ENCODE data around the gene ATP11B. TPM values are rescaled to one million over a fixed set of nuclear protein-coding genes. Genes with fewer than 3 reads are reported as not detected.
A peak's percentile ranks its signal among the peaks of the same experiment; 100 is the strongest.

Gene ATP11B
- total RNA-seq, 2 experiments from 2014 or later = 128 to 131 TPM

DNA sequence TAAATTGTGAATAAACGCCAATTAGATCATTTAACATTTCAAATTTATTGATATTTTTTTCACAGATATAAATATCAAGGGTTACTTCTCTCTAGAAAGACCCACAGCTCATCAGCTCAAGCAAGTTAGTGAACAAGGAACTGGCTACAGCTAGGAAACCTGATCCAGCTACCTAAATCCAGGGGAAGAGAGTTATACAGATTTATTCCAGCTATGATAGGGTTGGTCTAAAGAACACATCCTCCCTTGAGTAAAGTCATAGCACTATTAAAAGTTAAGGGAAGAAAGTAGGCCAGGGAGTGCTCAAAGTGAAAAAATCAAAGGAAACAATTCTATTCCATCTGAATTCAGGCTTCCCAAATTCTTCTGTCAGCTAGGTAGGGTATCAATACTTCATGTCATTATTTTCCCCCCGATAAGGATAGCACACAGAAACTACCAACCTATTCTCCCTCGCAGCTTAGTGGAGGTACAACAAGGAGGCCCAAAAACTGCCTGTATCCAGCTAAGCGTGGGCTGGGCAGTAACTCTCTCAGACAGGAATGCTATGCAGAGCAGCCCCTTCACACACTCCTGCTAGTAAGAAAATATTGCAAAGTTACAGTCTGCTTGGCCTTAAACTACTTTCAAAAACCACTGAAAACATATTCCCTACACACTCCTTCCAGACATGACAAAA, 143.1 kb downstream of the ATP11B start:
- CTCF ChIA-PET = interaction anchor here (1.4 to 2.0 kb wide), 2 partner anchors 25 to 222 kb away, joined by 4 to 5 read pairs; no protein-coding TSS in a partner anchor
- peaks cover 3% of the 10 kb centered on the region for H3K9me3 Mint-ChIP-seq
- POLR2A ChIA-PET = interaction anchor here (0.8 kb wide), 1 partner anchor 45 kb away, joined by 3 read pairs; no protein-coding TSS in a partner anchor
- peaks cover 10% of the 10 kb centered on the region for H3K36me3 Mint-ChIP-seq (ENCODE audit: low read depth)
- H3K27me3 Mint-ChIP-seq = no peaks in the 10 kb centered on the region
- no peak overlapping the region for H3K4me3 Mint-ChIP-seq
- H3K4me1 Mint-ChIP-seq = peaks cover 19% of the 10 kb centered on the region
- DNase-seq = no peak
- H3K27ac Mint-ChIP-seq = no peak overlapping the region

DNA sequence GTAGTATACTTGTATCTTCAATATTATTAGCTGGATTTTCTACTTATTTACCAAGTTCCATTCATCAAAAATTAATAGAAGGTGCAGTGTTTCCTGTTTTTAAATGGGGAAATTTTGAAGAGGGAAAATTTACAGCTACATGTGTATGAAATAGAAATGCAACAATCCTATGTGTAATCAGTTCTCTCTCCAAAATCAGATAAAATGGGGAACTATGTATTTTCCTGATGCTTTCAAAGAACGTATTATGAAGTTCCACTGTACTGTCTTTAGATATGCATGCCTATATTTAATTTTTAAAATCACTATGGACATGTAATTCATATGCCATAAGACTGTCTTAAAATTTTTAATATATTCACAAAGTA, 143.6 kb downstream of the ATP11B start:
- peaks cover 3% of the 10 kb centered on the region for H3K9me3 Mint-ChIP-seq
- no peak for DNase-seq
- POLR2A ChIA-PET = interaction anchor here (0.8 kb wide), 1 partner anchor 44 kb away, joined by 3 read pairs; no protein-coding TSS in a partner anchor
- H3K36me3 Mint-ChIP-seq (ENCODE audit: low read depth) = peaks cover 5% of the 10 kb centered on the region
- no peaks in the 10 kb centered on the region for H3K27me3 Mint-ChIP-seq
- no peak overlapping the region for H3K4me3 Mint-ChIP-seq
- no peak overlapping the region for H3K27ac Mint-ChIP-seq
- peaks cover 19% of the 10 kb centered on the region for H3K4me1 Mint-ChIP-seq
- CTCF ChIA-PET = interaction anchor here (1.4 to 2.0 kb wide), 2 partner anchors 26 to 223 kb away, joined by 4 to 5 read pairs; no protein-coding TSS in a partner anchor

DNA sequence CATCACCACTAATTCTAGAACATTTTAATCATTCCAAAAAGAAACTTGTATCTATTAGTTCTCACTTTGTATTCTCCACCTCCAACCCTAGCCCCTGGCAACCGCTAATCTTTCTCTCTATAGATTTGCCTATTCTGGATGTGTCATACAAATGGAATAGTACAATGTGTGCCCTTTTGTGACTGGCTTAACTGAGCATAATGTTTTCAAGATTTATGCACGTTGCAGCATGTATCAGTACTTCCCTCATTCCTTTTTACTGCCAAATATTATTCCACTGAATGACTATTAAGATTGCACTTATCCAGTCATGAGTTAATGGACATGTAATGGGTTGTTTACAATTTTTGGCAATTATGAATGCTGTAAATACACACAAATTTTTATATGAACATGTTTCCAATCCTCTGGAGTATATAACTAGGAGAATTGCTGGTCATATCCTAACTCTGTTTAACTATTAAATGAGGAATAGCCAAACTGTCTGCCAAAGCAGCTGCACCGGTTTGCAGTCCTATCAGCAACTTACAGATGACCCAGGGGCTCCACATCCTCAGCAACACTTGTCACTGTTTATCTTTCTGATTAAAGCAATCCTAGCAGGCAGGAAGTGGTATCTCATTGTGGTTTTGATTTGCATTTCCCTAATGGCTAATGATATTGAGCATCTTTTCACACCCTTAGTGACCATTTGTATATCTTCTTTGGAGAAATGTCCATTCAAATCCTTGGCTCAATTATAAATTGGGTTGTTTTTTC, 144.2 kb downstream of the ATP11B start:
- Mint-ChIP-seq H3K9me3 (no peaks in the 10 kb centered on the region), H3K4me1 (peaks cover 19% of the 10 kb centered on the region), H3K4me3 (no peak overlapping the region), H3K27me3 (no peaks in the 10 kb centered on the region), H3K36me3 (ENCODE audit: low read depth) (no peaks in the 10 kb centered on the region), H3K27ac (no peak overlapping the region)
- CTCF ChIA-PET = no interaction called here
- DNase-seq = no peak
- POLR2A ChIA-PET = no interaction called here

DNA sequence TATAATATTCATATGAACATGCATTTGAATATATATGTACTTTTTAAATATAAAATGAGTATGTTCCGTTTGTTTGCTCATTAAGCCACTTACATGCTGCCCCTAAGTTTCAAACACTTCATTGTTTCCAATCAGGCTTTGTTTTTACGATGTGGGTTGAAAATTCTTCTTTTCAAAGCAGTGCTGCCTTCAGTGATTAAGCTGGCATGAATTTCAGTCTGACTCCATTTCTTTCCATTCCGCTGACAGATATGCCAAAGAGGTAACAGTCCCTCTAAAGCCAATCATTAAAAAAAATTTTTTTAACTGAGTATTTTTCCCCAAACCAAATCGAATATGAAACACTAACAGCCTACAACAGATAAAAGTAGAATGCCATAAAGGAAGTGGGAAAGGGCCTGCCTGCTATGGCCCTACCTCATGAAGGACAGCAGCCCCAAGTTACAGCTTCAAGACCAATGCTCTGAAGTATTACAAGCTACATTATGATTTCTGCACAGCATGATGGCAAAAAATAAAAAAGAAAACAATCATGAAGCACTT, 147.0 kb downstream of the ATP11B start:
- ChIA-PET CTCF (no interaction called here), POLR2A (no interaction called here)
- Mint-ChIP-seq H3K36me3 (ENCODE audit: low read depth) (peaks cover 5% of the 10 kb centered on the region), H3K9me3 (no peaks in the 10 kb centered on the region), H3K4me3 (no peak overlapping the region), H3K27ac (no peak overlapping the region), H3K4me1 (peaks cover 15% of the 10 kb centered on the region), H3K27me3 (no peaks in the 10 kb centered on the region)
- no peak for DNase-seq

DNA sequence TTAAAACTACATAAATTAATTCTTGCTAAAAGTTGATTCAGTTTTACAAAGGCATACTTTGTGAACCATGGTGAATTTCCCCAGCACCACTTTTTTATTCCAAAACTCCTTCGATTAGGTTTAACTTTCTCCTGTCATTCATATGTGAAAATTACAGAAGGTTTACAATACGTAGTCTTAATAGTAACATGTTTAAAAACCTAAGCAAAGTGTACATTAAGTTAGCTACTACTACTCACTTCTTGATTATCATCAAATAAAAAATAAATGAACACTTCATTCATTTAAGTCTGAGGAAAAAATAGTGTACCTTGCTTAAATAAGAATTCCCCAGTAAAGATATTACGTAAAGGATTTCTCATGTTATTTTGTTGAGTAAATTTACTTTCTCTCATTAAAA, 148.4 kb downstream of the ATP11B start:
- peaks cover 10% of the 10 kb centered on the region for H3K4me1 Mint-ChIP-seq
- H3K27ac Mint-ChIP-seq = no peak overlapping the region
- no peaks in the 10 kb centered on the region for H3K27me3 Mint-ChIP-seq
- ChIA-PET POLR2A (no interaction called here), CTCF (no interaction called here)
- H3K36me3 Mint-ChIP-seq (ENCODE audit: low read depth) = peaks cover 16% of the 10 kb centered on the region
- no peak overlapping the region for H3K4me3 Mint-ChIP-seq
- no peaks in the 10 kb centered on the region for H3K9me3 Mint-ChIP-seq
- no peak for DNase-seq

DNA sequence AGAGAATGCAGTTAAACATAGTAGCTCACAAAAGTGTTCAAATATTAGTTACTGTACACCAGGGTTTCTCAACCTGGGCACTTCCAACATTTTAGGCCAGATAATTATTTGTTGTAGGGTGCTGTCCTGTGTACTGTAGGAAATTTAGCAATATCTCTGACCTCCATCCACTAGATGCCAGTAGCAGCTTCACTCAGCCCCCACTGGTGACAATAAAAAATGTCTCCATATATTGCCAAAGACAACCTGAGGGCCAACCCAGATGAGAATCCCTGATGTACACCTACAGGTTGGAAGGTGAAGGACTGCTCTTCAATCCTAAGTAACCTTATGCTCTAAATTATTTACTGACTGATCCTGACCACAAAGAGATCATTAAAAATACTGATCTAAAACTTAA, 154.6 kb downstream of the ATP11B start:
- no peaks in the 10 kb centered on the region for H3K27me3 Mint-ChIP-seq
- H3K9me3 Mint-ChIP-seq = no peaks in the 10 kb centered on the region
- H3K27ac Mint-ChIP-seq = no peak overlapping the region
- H3K4me3 Mint-ChIP-seq = no peak overlapping the region
- peaks cover 43% of the 10 kb centered on the region for H3K36me3 Mint-ChIP-seq (ENCODE audit: low read depth)
- DNase-seq = no peak
- CTCF ChIA-PET = no interaction called here
- POLR2A ChIA-PET = no interaction called here
- H3K4me1 Mint-ChIP-seq = no peaks in the 10 kb centered on the region

DNA sequence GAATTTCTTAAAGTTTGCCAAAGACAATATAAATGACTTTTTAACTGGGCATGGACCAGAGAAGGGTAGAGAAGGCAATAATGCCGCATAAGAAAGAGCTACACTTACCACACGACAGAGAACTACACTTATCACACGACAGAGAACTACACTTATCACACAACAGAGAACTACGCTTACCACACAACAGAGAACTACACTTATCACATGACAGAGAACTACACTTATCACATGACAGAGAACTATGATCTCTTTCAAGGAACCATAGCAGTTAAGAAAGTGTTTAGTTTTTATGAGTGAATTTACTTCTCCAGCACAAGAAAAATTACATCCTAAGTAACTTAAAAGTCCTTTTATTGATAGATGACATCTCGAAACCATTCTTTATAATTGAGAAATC, 155.0 kb downstream of the ATP11B start:
- peaks cover 45% of the 10 kb centered on the region for H3K36me3 Mint-ChIP-seq (ENCODE audit: low read depth)
- DNase-seq = no peak
- H3K27ac Mint-ChIP-seq = peak overlapping the region; percentile 8
- no peaks in the 10 kb centered on the region for H3K27me3 Mint-ChIP-seq
- no peaks in the 10 kb centered on the region for H3K9me3 Mint-ChIP-seq
- POLR2A ChIA-PET = no interaction called here
- no peaks in the 10 kb centered on the region for H3K4me1 Mint-ChIP-seq
- no peak overlapping the region for H3K4me3 Mint-ChIP-seq
- CTCF ChIA-PET = no interaction called here

DNA sequence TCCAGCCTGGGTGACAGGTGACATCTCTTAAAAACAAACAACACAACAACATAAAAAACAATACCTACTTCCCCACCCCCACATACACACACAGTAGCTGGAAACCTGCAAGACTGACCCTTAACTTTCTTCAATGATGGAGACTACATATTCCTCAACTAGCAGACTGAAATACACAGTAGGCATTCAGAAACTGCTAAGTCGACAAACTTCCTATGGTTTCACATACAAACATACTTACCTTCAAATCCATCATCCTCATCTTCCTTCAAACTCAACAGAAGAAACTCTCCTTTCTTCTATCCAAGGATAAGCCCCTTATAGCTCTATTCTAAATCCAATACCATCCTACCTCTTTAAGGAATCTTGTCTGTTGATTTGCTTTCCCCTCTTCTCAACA, 156.4 kb downstream of the ATP11B start:
- H3K36me3 Mint-ChIP-seq (ENCODE audit: low read depth) = peaks cover 47% of the 10 kb centered on the region
- CTCF ChIA-PET = no interaction called here
- H3K4me1 Mint-ChIP-seq = no peaks in the 10 kb centered on the region
- no peak overlapping the region for H3K4me3 Mint-ChIP-seq
- no peak for DNase-seq
- no peaks in the 10 kb centered on the region for H3K9me3 Mint-ChIP-seq
- POLR2A ChIA-PET = no interaction called here
- H3K27ac Mint-ChIP-seq = no peak overlapping the region
- H3K27me3 Mint-ChIP-seq = no peaks in the 10 kb centered on the region

DNA sequence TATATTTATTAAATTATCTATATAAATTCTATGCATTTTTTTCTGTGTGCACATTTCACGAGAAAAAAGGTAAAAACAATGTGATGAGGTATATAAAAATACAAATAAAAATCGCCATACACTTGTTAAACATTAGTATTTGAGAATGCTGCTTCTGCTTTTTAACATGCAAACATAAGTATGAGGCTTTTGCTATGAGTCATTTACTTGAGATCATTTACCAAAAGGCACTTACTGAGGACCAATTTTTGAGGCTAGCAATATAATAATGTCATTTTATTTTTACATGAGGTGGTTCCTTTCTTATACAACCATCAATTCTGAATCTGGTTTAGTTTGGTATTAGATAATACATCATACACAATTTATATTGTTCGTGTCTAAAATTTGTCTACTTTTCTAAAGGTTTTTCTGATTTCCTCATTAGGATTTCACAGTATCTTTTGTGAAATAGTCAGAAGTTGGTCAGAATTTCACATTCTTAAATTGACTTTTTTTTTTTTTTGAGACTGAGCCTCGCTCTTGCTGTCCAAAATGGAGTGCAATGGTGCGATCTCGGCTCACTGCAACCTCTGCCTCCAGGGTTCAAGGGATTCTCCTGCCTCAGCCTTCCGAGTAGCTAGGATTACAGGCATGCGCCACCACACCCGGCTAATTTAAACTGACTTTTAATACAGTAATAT, 161.4 kb downstream of the ATP11B start:
- H3K27me3 Mint-ChIP-seq = no peaks in the 10 kb centered on the region
- H3K36me3 Mint-ChIP-seq (ENCODE audit: low read depth) = peaks cover 36% of the 10 kb centered on the region
- POLR2A ChIA-PET = no interaction called here
- H3K4me3 Mint-ChIP-seq = no peak overlapping the region
- no peak overlapping the region for H3K27ac Mint-ChIP-seq
- CTCF ChIA-PET = no interaction called here
- no peaks in the 10 kb centered on the region for H3K9me3 Mint-ChIP-seq
- H3K4me1 Mint-ChIP-seq = peaks cover 1% of the 10 kb centered on the region
- no peak for DNase-seq

DNA sequence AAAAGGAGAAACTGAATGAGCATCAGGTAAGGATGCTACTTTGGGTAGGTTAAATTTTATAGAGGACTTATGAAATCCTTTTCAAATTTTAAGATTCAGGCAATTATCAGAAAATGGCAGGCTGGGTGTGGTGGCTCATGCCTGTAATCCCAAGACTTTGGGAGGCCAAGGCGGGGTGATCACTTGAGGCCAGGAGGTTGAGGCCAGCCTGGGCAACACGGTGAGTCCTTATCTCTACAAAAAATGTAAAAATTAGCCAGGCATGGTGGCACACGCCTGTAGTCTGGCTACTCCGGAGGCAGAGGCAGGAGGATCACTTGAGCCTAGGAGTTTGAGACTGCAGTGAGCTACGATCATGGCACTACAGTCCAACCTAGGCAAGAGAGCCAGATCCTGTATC, 163.9 kb downstream of the ATP11B start:
- Mint-ChIP-seq H3K27ac (no peak overlapping the region), H3K36me3 (ENCODE audit: low read depth) (peaks cover 37% of the 10 kb centered on the region), H3K27me3 (no peaks in the 10 kb centered on the region), H3K9me3 (no peaks in the 10 kb centered on the region), H3K4me3 (no peak overlapping the region), H3K4me1 (peaks cover 12% of the 10 kb centered on the region)
- no peak for DNase-seq
- ChIA-PET POLR2A (no interaction called here), CTCF (no interaction called here)

DNA sequence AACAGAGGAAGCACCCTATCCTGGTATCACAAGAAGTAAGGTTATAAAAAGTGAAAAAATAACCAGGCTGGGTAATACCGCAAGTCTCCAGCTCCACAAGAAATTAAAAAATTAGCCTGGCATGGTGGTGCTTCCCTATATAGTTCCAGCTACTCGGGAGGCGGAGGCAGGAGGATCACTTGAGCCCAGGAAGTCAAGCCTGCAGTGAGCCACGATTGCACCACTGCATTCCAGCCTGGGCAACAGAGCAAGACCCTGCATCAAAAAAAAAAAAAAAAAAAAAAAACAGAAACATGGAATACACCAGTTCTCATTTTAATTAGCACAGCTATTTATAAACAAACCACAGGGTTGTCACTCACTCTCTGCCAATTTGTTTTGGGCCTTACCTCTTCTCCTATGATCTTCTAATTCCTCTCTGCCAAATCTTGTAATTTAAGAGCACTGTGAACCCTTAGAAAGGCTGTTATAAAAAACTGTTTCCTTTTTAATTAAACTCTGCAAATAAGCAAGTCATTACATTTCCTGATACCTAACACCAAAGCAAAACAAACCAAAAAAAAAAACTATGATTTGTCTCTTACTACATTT, 164.5 kb downstream of the ATP11B start:
- Mint-ChIP-seq H3K4me1 (peaks cover 16% of the 10 kb centered on the region), H3K27me3 (no peaks in the 10 kb centered on the region), H3K36me3 (ENCODE audit: low read depth) (peaks cover 36% of the 10 kb centered on the region), H3K9me3 (no peaks in the 10 kb centered on the region), H3K4me3 (no peak overlapping the region), H3K27ac (no peak overlapping the region)
- ChIA-PET CTCF (interaction anchor here (0.6 kb wide), 1 partner anchor 182 kb away, joined by 3 read pairs; no protein-coding TSS in a partner anchor), POLR2A (no interaction called here)
- no peak for DNase-seq

DNA sequence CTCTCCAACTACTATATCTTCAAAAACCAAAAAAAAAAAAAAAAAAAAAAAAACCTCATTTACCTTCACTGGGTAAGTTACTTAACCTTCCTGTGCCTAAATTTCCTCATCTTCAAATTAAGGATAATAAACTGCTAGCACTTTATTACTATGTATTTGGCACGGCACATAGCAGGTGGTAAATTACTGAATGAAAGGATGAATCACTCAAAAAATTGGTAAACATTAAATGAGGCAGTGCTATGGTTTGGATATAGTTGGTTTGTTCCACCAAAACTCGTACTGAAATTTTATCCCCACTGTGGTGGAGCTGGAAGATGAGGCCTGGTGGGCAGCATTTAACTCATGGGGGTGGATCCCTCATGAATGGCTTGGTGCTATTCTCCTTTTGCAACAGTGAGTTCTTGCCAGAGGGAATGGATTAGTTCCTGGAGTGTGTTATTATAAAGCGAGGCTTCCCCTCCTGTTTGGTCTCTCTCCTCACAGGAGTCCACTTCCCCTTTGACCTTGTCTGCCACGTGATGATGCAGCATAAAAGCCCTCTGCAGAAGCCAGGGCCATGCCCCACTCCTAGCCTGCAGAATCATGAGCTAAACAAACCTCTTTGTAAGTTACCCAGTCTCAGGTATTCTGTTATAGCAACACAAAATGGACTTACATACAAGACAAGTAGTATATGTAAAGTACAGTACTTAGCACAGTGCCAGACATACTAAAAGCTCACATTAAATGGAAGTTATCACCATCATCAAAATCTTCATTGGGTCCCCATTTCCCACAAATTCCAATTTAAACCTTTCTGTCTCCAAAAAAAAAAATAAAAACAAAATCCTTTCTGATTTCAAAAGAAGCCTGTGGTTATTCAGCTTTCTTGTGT, 166.4 kb downstream of the ATP11B start:
- no peak overlapping the region for H3K27ac Mint-ChIP-seq
- no peaks in the 10 kb centered on the region for H3K27me3 Mint-ChIP-seq
- peaks cover 34% of the 10 kb centered on the region for H3K36me3 Mint-ChIP-seq (ENCODE audit: low read depth)
- ChIA-PET POLR2A (no interaction called here), CTCF (interaction anchor here (0.6 to 1.1 kb wide), 2 partner anchors 50 to 127 kb away, joined by 3 to 4 read pairs; no protein-coding TSS in a partner anchor)
- peaks cover 20% of the 10 kb centered on the region for H3K4me1 Mint-ChIP-seq
- no peak overlapping the region for H3K4me3 Mint-ChIP-seq
- DNase-seq = no peak
- H3K9me3 Mint-ChIP-seq = no peaks in the 10 kb centered on the region

All from activated CD4-positive, alpha-beta memory T cell treated with anti-CD3 and anti-CD28 coated beads, Interleukin-2, amount 10 ng/mL, durations not matched to agents 7 days and 5 days (primary cell).